Testis (tissue), 2 donors: ENCODE measurements around the gene SVOPL.

Experiments used
- CTCF ChIP-seq, 3 experiments: fragments of 450-650 bp in 2 of 3; fragments of 200-600 bp in 1 of 3; sonication (generic) in 1 of 3; IDR thresholded peaks; one replicate each; pipeline ENCODE4 v1.5.1; 2016 to 2019; ENCODE audit warnings: antibody characterized with exemption in 3 of 3, mild to moderate bottlenecking in 2 of 3, moderate library complexity in 1 of 3
- POLR2A ChIP-seq: fragments of 450-650 bp; IDR thresholded peaks from one replicate; pipeline ENCODE4 v1.6.1; 2017; ENCODE audit warnings: antibody characterized with exemption, mild to moderate bottlenecking, moderate library complexity

GRCh38 chr7:138575897-138576428, 125.2 kb downstream of the SVOPL start:
- TF ChIP-seq CTCF (IDR thresholded peaks at IDR 0.05) (no peak), POLR2A (no peak)
